ENCODE measurements around the gene MYL7.

GRCh38 chr7:44107116-44107960, 33.8 kb downstream of the MYL7 start:
- TF ChIP-seq POLR2A (IDR thresholded peaks at IDR 0.05) = no peak
- TF ChIP-seq CTCF (IDR thresholded peaks at IDR 0.05) = no peak

All from thyroid gland (tissue), 4 donors.